ENCODE results near the gene SIAH2.

The SIAH2 gene

GRCh38 chr3:150747886-150748683 lies 14.9 kb downstream of the SIAH2 start:
- no peak for DNase-seq

- no peak for DNase-seq
Measured at GRCh38 chr3:150746791-150747590, 16.0 kb downstream of the SIAH2 start.

- DNase-seq, result no peak
Measured at GRCh38 chr3:150745832-150746231, 17.1 kb downstream of the SIAH2 start.

GRCh38 chr3:150744919-150745211 lies 18.1 kb downstream of the SIAH2 start:
- no peak for DNase-seq

- DNase-seq, result no peak
Measured at GRCh38 chr3:150744041-150744918, 18.7 kb downstream of the SIAH2 start.

- no peak for DNase-seq
Measured at GRCh38 chr3:150743508-150743907, 19.5 kb downstream of the SIAH2 start.

- DNase-seq, result no peak
Measured at GRCh38 chr3:150742679-150743078, 20.3 kb downstream of the SIAH2 start.

GRCh38 chr3:150742141-150742523 lies 20.8 kb downstream of the SIAH2 start:
- DNase-seq, result no peak

- no peak for DNase-seq
Measured at GRCh38 chr3:150741497-150742140, 21.4 kb downstream of the SIAH2 start.

- no peak for DNase-seq
Measured at GRCh38 chr3:150740733-150741496, 22.1 kb downstream of the SIAH2 start.

GRCh38 chr3:150739877-150740645 lies 22.9 kb downstream of the SIAH2 start:
- DNase-seq, result no peak

GRCh38 chr3:150739200-150739863 lies 23.6 kb downstream of the SIAH2 start:
- no peak for DNase-seq

- DNase-seq, result no peak
Measured at GRCh38 chr3:150738688-150739087, 24.3 kb downstream of the SIAH2 start.

- DNase-seq, result no peak
Measured at GRCh38 chr3:150737874-150738679, 24.9 kb downstream of the SIAH2 start.

- no peak for DNase-seq
Measured at GRCh38 chr3:150736903-150737832, 25.8 kb downstream of the SIAH2 start.

GRCh38 chr3:150736316-150736719 lies 26.7 kb downstream of the SIAH2 start:
- DNase-seq, result no peak

- no peak for DNase-seq
Measured at GRCh38 chr3:150734795-150735119, 28.2 kb downstream of the SIAH2 start.

GRCh38 chr3:150733936-150734794 lies 28.8 kb downstream of the SIAH2 start:
- DNase-seq, result no peak

Data from activated CD4-positive, alpha-beta T cell treated with anti-CD3 and anti-CD28 coated beads, Interleukin-2, amount 50 U/mL, for 1 hour (primary cell).